Measurements from ENCODE around the gene CTU2.

DNA sequence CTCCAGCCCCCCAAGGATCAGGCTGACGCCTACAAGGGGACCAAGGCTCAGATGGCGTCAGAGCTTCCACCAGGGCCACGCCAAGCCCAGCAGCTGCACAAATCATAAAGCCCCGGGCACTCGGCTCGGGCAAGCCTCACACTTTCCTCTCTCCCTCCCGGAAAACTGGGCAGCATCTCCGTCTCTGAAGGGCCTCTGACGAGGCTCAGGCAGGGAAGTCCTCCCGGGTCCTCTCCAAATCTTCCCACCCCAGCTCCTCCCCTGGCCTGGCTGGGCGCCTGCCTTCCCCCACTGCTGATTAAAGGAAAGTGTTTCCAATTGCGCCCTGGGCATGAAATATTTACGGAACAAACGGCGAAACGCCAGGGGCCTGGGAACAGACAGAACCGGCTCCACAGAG is 40.2 kb downstream of the CTU2 start:
- TF ChIP-seq, protein P1, sequence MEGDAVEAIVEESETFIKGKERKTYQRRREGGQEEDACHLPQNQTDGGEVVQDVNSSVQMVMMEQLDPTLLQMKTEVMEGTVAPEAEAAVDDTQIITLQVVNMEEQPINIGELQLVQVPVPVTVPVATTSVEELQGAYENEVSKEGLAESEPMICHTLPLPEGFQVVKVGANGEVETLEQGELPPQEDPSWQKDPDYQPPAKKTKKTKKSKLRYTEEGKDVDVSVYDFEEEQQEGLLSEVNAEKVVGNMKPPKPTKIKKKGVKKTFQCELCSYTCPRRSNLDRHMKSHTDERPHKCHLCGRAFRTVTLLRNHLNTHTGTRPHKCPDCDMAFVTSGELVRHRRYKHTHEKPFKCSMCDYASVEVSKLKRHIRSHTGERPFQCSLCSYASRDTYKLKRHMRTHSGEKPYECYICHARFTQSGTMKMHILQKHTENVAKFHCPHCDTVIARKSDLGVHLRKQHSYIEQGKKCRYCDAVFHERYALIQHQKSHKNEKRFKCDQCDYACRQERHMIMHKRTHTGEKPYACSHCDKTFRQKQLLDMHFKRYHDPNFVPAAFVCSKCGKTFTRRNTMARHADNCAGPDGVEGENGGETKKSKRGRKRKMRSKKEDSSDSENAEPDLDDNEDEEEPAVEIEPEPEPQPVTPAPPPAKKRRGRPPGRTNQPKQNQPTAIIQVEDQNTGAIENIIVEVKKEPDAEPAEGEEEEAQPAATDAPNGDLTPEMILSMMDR (IDR thresholded peaks at IDR 0.05), result no peak
- no peak for TF ChIP-seq POLR2A (IDR thresholded peaks at IDR 0.05)
